ENCODE data around the gene MYO5A.

GRCh38 chr15:52499506-52499905 is 29.2 kb downstream of the MYO5A start:
- TF ChIP-seq CTCF (IDR thresholded peaks at IDR 0.05; ENCODE audit: insufficient read depth, low read length, poor library complexity, severe bottlenecking) (no peak), EZH2phosphoT487 (conservative IDR thresholded peaks at IDR 0.05; ENCODE audit: low read length) (no peak)

Data from SU-DHL-6 (cell line).